ENCODE data around the gene DYSF. TPM values are rescaled to one million over a fixed set of nuclear protein-coding genes. Genes with fewer than 3 reads are reported as not detected.

The DYSF gene
- total and polyA plus RNA-seq, 2 donors (not counting 3 experiments of a cell fraction or from before 2014, with no cell fraction given) = 50.9 to 152 TPM

GRCh38 chr2:71607151-71607889 lies 154.0 kb downstream of the DYSF start:
- no peaks in the 10 kb centered on the region for H3K9me1 ChIP-seq (replicated peaks; ENCODE audit: control insufficient read depth, extremely low read depth, insufficient read depth, low read length)
- no peak overlapping the region for H3K4me2 ChIP-seq (ENCODE audit: insufficient read depth, low read length)
- H3K9me3 ChIP-seq (replicated peaks; ENCODE audit: control insufficient read depth, insufficient read depth, low read length) = no peaks in the 10 kb centered on the region
- intact Hi-C loops (cut with micrococcal nuclease) (loop anchor here (5.0 to 10.0 kb wide), 2 partner anchors 153 to 545 kb away; partner anchors contain the start of gene DYSF), dilution Hi-C loops (cut with MboI; ENCODE audit: extremely low pct_ligation_motif_present, low sequenced_read_pairs) (no loop called here)
- FAIRE-seq = no peak
- no peak overlapping the region for H3K4me3 ChIP-seq (replicated peaks in 1 of 3; ENCODE audit: insufficient read depth in 1 of 3, low read depth in 1 of 3, low read length in 3 of 3)
- H3K27ac ChIP-seq (ENCODE audit: insufficient read depth, low read depth, low read length) = no peak overlapping the region
- H3K9ac ChIP-seq (replicated peaks; ENCODE audit: extremely low read depth, insufficient read depth, low read length) = no peak overlapping the region
- H2AFZ ChIP-seq (ENCODE audit: low read depth, low read length) = no peak overlapping the region
- no peaks in the 10 kb centered on the region for H3K79me2 ChIP-seq (ENCODE audit: control insufficient read depth, insufficient read depth, low read length)
- H3K4me1 ChIP-seq (ENCODE audit: control insufficient read depth, extremely low read depth, insufficient read depth, low read length) = peaks cover 45% of the 10 kb centered on the region
- TF ChIP-seq POLR2A (IDR thresholded peaks at IDR 0.05; ENCODE audit: low read depth, low read length) (no peak), GATA2 (IDR thresholded peaks at IDR 0.05; ENCODE audit: insufficient read depth, insufficient read length, low read depth, low read length) (no peak), JUN (IDR thresholded peaks at IDR 0.05; ENCODE audit: borderline replicate concordance, insufficient read depth, insufficient read length, low read depth) (no peak), FOS (IDR thresholded peaks at IDR 0.05; ENCODE audit: borderline replicate concordance, insufficient read depth, low read length) (no peak), POLR2AphosphoS5 (IDR thresholded peaks at IDR 0.05; ENCODE audit: insufficient read depth, low read depth, low read length) (no peak), EZH2 (IDR thresholded peaks at IDR 0.05; ENCODE audit: borderline replicate concordance, low read depth, low read length, severe bottlenecking) (no peak), CTCF (IDR thresholded peaks at IDR 0.05; ENCODE audit: extremely low read depth in 1 of 2, insufficient read depth in 1 of 2, low read depth in 1 of 2, low read length in 2 of 2) (no peak), MYC (IDR thresholded peaks at IDR 0.05; ENCODE audit: low read depth, low read length) (no peak)
- TF ChIP-seq, protein P1, sequence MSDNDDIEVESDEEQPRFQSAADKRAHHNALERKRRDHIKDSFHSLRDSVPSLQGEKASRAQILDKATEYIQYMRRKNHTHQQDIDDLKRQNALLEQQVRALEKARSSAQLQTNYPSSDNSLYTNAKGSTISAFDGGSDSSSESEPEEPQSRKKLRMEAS (IDR thresholded peaks at IDR 0.05; ENCODE audit: insufficient read depth, insufficient read length) = no peak
- H3K27me3 ChIP-seq (ENCODE audit: control insufficient read depth in 2 of 2, insufficient read depth in 2 of 2, low read length in 2 of 2) = no peaks in the 10 kb centered on the region
- no peak for DNase-seq (ENCODE audit: low read depth, low spot score)
- H3K36me3 ChIP-seq (ENCODE audit: control insufficient read depth in 2 of 2, extremely low read depth in 1 of 2, insufficient read depth in 2 of 2, low read length in 2 of 2) = peaks cover 0 to 6% of the 10 kb centered on the region in 2 experiments
- no TSS peak for BruUV-seq (replicated peaks)
- CTCF ChIA-PET = interaction anchor here (0.9 kb wide), 1 partner anchor 191 kb away, joined by 4 read pairs; no protein-coding TSS in a partner anchor
- no peaks in the 10 kb centered on the region for H4K20me1 ChIP-seq (replicated peaks; ENCODE audit: control insufficient read depth, extremely low read depth, insufficient read depth, low read length)
- POLR2A ChIA-PET = no interaction called here

Measured in endothelial cell of umbilical vein (primary cell).